Liver (tissue), 9 donors: ENCODE measurements around the gene TDRD7. TPM values are rescaled to one million over a fixed set of nuclear protein-coding genes. Genes with fewer than 3 reads are reported as not detected.

Source experiments
- DNase-seq: peaks from one replicate; pipeline ENCODE4 v3.0.0-alpha.2; 2017; ENCODE audit warnings: low spot score
- H3K27ac ChIP-seq, 2 donors: one replicate each; pipeline ENCODE4 v1.7.0; 2013; ENCODE audit warnings: inconsistent platforms in 2 of 2, low read length in 2 of 2, control low read depth in 1 of 2, low read depth in 1 of 2, mild to moderate bottlenecking in 1 of 2
- H3K27me3 ChIP-seq, 4 donors: one replicate each; pipeline versions ENCODE4 v1.6.1 to v1.7.0; 2013; ENCODE audit warnings: low read length in 3 of 4, inconsistent platforms in 1 of 4, mild to moderate bottlenecking in 1 of 4, moderate library complexity in 1 of 4; ENCODE audit not compliant: control insufficient read depth in 4 of 4, insufficient read depth in 4 of 4
- H3K36me3 ChIP-seq, 4 donors: one replicate each; pipeline versions ENCODE4 v1.6.1 to v1.7.0; 2013; ENCODE audit warnings: low read length in 3 of 4, mild to moderate bottlenecking in 3 of 4, low read depth in 1 of 4, moderate library complexity in 1 of 4; ENCODE audit not compliant: control insufficient read depth in 4 of 4, insufficient read depth in 3 of 4
- H3K4me1 ChIP-seq, 4 donors: one replicate each; pipeline versions ENCODE4 v1.6.1 to v1.7.0; 2013; ENCODE audit warnings: low read length in 3 of 4, mild to moderate bottlenecking in 3 of 4, moderate library complexity in 1 of 4; ENCODE audit not compliant: control insufficient read depth in 4 of 4, insufficient read depth in 4 of 4
- H3K4me3 ChIP-seq, 3 donors: one replicate each; pipeline versions ENCODE4 v1.6.1 to v1.7.0; 2013; ENCODE audit warnings: low read length in 3 of 3, control low read depth in 1 of 3, low read depth in 1 of 3, mild to moderate bottlenecking in 1 of 3
- H3K9ac ChIP-seq, 2 donors: one replicate each; pipeline ENCODE4 v1.7.0; 2013; ENCODE audit warnings: low read length in 2 of 2, mild to moderate bottlenecking in 2 of 2, moderate library complexity in 2 of 2, control low read depth in 1 of 2, low read depth in 1 of 2
- H3K9me3 ChIP-seq, 4 donors: one replicate each; pipeline versions ENCODE4 v1.6.1 to v1.7.0; 2013; ENCODE audit warnings: low read length in 3 of 4; ENCODE audit not compliant: control insufficient read depth in 4 of 4
- ATF3 ChIP-seq: IDR thresholded peaks from 2 replicates; pipeline ENCODE4 v1.6.1; 2016; ENCODE audit warnings: antibody characterized with exemption
- CTCF ChIP-seq: fragments of 150-350 bp; IDR thresholded peaks from 2 replicates; pipeline ENCODE4 v1.5.1; 2017; ENCODE audit warnings: improper control_type of control experiment, low read depth, low read length; ENCODE audit not compliant: missing input control
- EGR1 ChIP-seq, 2 donors: IDR thresholded peaks; 2 replicates each; pipeline ENCODE4 v1.6.1; 2016 to 2018; ENCODE audit warnings: antibody characterized with exemption in 2 of 2, low read depth in 2 of 2
- FOXA1 ChIP-seq: IDR thresholded peaks from 2 replicates; pipeline ENCODE4 v1.6.1; 2016; ENCODE audit warnings: antibody characterized with exemption
- FOXA2 ChIP-seq: IDR thresholded peaks from 2 replicates; pipeline ENCODE4 v1.6.1; 2016; ENCODE audit warnings: antibody characterized with exemption
- GABPA ChIP-seq, 2 donors: IDR thresholded peaks in 1 of 2; conservative IDR thresholded peaks in 1 of 2; 2 replicates each; pipeline ENCODE4 v1.6.1; 2016; ENCODE audit warnings: antibody characterized with exemption in 2 of 2, mild to moderate bottlenecking in 1 of 2, moderate library complexity in 1 of 2
- HNF4A ChIP-seq, 2 donors: conservative IDR thresholded peaks; 2 replicates each; pipeline ENCODE4 v1.6.1; 2016; ENCODE audit warnings: antibody characterized with exemption in 2 of 2, mild to moderate bottlenecking in 2 of 2
- HNF4G ChIP-seq: IDR thresholded peaks from 2 replicates; pipeline ENCODE4 v1.6.1; 2016; ENCODE audit warnings: antibody characterized with exemption
- JUND ChIP-seq, 2 donors: IDR thresholded peaks; 2 replicates each; pipeline ENCODE4 v1.6.1; 2016; ENCODE audit warnings: antibody characterized with exemption in 2 of 2
- MAX ChIP-seq: IDR thresholded peaks from 2 replicates; pipeline ENCODE4 v1.6.1; 2016; ENCODE audit warnings: antibody characterized with exemption
- NR2F2 ChIP-seq: IDR thresholded peaks from 2 replicates; pipeline ENCODE4 v1.6.1; 2016; ENCODE audit warnings: antibody characterized with exemption
- RAD21 ChIP-seq, 2 donors: IDR thresholded peaks; 2 replicates each; pipeline ENCODE4 v1.6.1; 2016; ENCODE audit warnings: antibody characterized with exemption in 2 of 2, mild to moderate bottlenecking in 2 of 2
- RXRA ChIP-seq, 2 donors: IDR thresholded peaks; 2 replicates each; pipeline ENCODE4 v1.6.1; 2017 to 2018; ENCODE audit warnings: antibody characterized with exemption in 2 of 2, mild to moderate bottlenecking in 1 of 2
- SP1 ChIP-seq: IDR thresholded peaks from 2 replicates; pipeline ENCODE4 v1.6.1; 2018; ENCODE audit warnings: antibody characterized with exemption, mild to moderate bottlenecking
- TAF1 ChIP-seq: conservative IDR thresholded peaks from 2 replicates; pipeline ENCODE4 v1.6.1; 2016; ENCODE audit warnings: antibody characterized with exemption, mild to moderate bottlenecking
- YY1 ChIP-seq: IDR thresholded peaks from 2 replicates; pipeline ENCODE4 v1.6.1; 2016; ENCODE audit warnings: antibody characterized with exemption, mild to moderate bottlenecking
- ZBTB33 ChIP-seq: IDR thresholded peaks from 2 replicates; pipeline ENCODE4 v1.6.1; 2016; ENCODE audit warnings: antibody characterized with exemption
- WGBS: extraction: QIAGEN DNeasy Blood & Tissue Kit; methylation state at CpG from one replicate; pipeline ENCODE4 v1.1.7; 2013; 5-methylcytosine and 5-hydroxymethylcytosine counted together
- polyA plus RNA-seq, 2 donors: library from polyadenylated mRNA; stranded (reverse) in 1 of 2; unstranded in 1 of 2; fragments of 200-250 nt in 1 of 2; fragments of >200 nt in 1 of 2; fragmentation: Nextera tagmentation in 1 of 2; extraction: Ambion mirVana in 1 of 2; gene quantifications; one replicate each; pipeline versions ENCODE4 v1.2.1 to v1.2.3, GENCODE V29; 2013 to 2015
- total RNA-seq, 2 donors: library from RNA; depleted of rRNA; stranded (reverse); fragments of >200 nt; gene quantifications; one replicate each; pipeline ENCODE4 v1.2.3, GENCODE V29; 2014
- donor health status: healthy.
- donor health status: healthy.
- donor health status: healthy.
- donor health status: healthy.
- donor health status: healthy.

The TDRD7 gene
- total and polyA plus RNA-seq, 4 donors, result 3.6 to 6.9 (median 5.4) TPM

GRCh38 chr9:97394881-97395280, 17.0 kb upstream of the TDRD7 start:
- no peak overlapping the region for H3K27ac ChIP-seq

GRCh38 chr9:97395745-97396144, 16.2 kb upstream of the TDRD7 start:
- no peaks in the 10 kb centered on the region for H3K9me3 ChIP-seq
- TF ChIP-seq HNF4G, result no peak
- no peak for TF ChIP-seq TAF1
- no peak for TF ChIP-seq RXRA (IDR thresholded peaks at IDR 0.05)
- TF ChIP-seq EGR1 (IDR thresholded peaks at IDR 0.05; ENCODE audit: low read depth in 2 of 2), result no peak
- TF ChIP-seq MAX, result no peak
- TF ChIP-seq GABPA (IDR thresholded peaks at IDR 0.05 in 1 of 2, conservative IDR thresholded peaks at IDR 0.05 in 1 of 2), result no peak
- no peak for TF ChIP-seq HNF4A (conservative IDR thresholded peaks at IDR 0.05)
- no peak for TF ChIP-seq ZBTB33
- TF ChIP-seq FOXA1, result no peak
- no peak for TF ChIP-seq FOXA2
- no peak for TF ChIP-seq CTCF
- TF ChIP-seq ATF3, result no peak
- no peak for TF ChIP-seq NR2F2
- no peak for TF ChIP-seq YY1
- peaks cover 0 to 4% (median 0%) of the 10 kb centered on the region in 4 donors for H3K4me1 ChIP-seq
- no peak overlapping the region for H3K4me3 ChIP-seq
- WGBS, result 98% methylated on average over 5 of the region's 5 CpGs
- no peak overlapping the region for H3K27ac ChIP-seq
- DNase-seq, result no peak
- H3K27me3 ChIP-seq, result no peaks in the 10 kb centered on the region
- H3K36me3 ChIP-seq, result no peaks in the 10 kb centered on the region
- H3K9ac ChIP-seq, result no peak overlapping the region

More at GRCh38 chr9:97394881-97395280, 17.0 kb upstream of the TDRD7 start:
- DNase-seq, result no peak
- H3K27me3 ChIP-seq, result no peaks in the 10 kb centered on the region
- H3K9ac ChIP-seq, result no peak overlapping the region
- TF ChIP-seq GABPA (IDR thresholded peaks at IDR 0.05 in 1 of 2, conservative IDR thresholded peaks at IDR 0.05 in 1 of 2) (no peak), EGR1 (IDR thresholded peaks at IDR 0.05; ENCODE audit: low read depth in 2 of 2) (no peak), RAD21 (IDR thresholded peaks at IDR 0.05) (no peak), HNF4A (conservative IDR thresholded peaks at IDR 0.05) (no peak), YY1 (no peak), FOXA2 (no peak), MAX (no peak), SP1 (no peak), ZBTB33 (no peak), CTCF (no peak), NR2F2 (no peak), JUND (IDR thresholded peaks at IDR 0.05) (no peak), HNF4G (no peak), RXRA (IDR thresholded peaks at IDR 0.05) (no peak), TAF1 (no peak), FOXA1 (no peak)
- H3K4me1 ChIP-seq, result peaks cover 0 to 4% (median 0%) of the 10 kb centered on the region in 4 donors
- H3K36me3 ChIP-seq, result no peaks in the 10 kb centered on the region
- H3K4me3 ChIP-seq, result no peak overlapping the region
- no peaks in the 10 kb centered on the region for H3K9me3 ChIP-seq
- 74% methylated on average over 3 of the region's 3 CpGs for WGBS
